Neutrophil (primary cell): ENCODE measurements around the gene GPRIN3.

ENCODE experiments used
- H3K27ac ChIP-seq: fragments of 200-600 bp; sonication (generic); 2 replicates; pipeline ENCODE4 v1.5.1; 2016; ENCODE audit warnings: mild to moderate bottlenecking, moderate library complexity
- H3K27me3 ChIP-seq: fragments of 200-600 bp; sonication (generic); 2 replicates; pipeline ENCODE4 v1.6.0; 2016; ENCODE audit warnings: mild to moderate bottlenecking
- H3K36me3 ChIP-seq: fragments of 200-600 bp; sonication (generic); 2 replicates; pipeline ENCODE4 v1.5.1; 2017
- H3K4me1 ChIP-seq, 2 experiments: fragments of 200-600 bp in 1 of 2; sonication (generic) in 1 of 2; 1 replicate in 1 of 2; 2 replicates in 1 of 2; pipeline versions ENCODE4 v1.5.1 to v1.6.1; 2013 to 2016; ENCODE audit warnings: low read depth in 1 of 2, low read length in 1 of 2, mild to moderate bottlenecking in 1 of 2, moderate library complexity in 1 of 2; ENCODE audit not compliant: control insufficient read depth in 1 of 2, insufficient read depth in 1 of 2
- H3K4me3 ChIP-seq, 2 experiments: fragments of 200-600 bp in 1 of 2; sonication (generic) in 1 of 2; 1 replicate in 1 of 2; 2 replicates in 1 of 2; pipeline ENCODE4 v1.5.1; 2013 to 2016; ENCODE audit warnings: low read depth in 1 of 2, low read length in 1 of 2, mild to moderate bottlenecking in 1 of 2, moderate library complexity in 1 of 2
- H3K9me3 ChIP-seq: fragments of 200-600 bp; sonication (generic); 2 replicates; pipeline ENCODE4 v1.5.1; 2016
- CTCF ChIP-seq: fragments of 200-600 bp; sonication (generic); IDR thresholded peaks from 2 replicates; pipeline ENCODE4 v1.5.1; 2016; ENCODE audit warnings: antibody characterized with exemption

Gene GPRIN3

GRCh38 chr4:89307446-89308160 is at the start of gene GPRIN3:
GPRIN3 (minus strand) TSS chr4:89307800; CDS start chr4:89250110, 57,690 bp downstream.
- Histone ChIP-seq H3K4me1 (peaks cover 8 to 24% of the 10 kb centered on the region in 2 experiments), H3K27me3 (peaks cover 42% of the 10 kb centered on the region), H3K27ac (no peak within 1 kb of the TSS), H3K36me3 (no peaks in the 10 kb centered on the region), H3K9me3 (no peaks in the 10 kb centered on the region), H3K4me3 (peak within 1 kb of the TSS; percentile 65 to 68)
- TF ChIP-seq CTCF, result no peak

GRCh38 chr4:89357340-89357739 is 49.7 kb upstream of the GPRIN3 start:
- no peak for TF ChIP-seq CTCF
- Histone ChIP-seq H3K27ac (no peak overlapping the region), H3K4me1 (no peaks in the 10 kb centered on the region), H3K4me3 (no peak overlapping the region), H3K36me3 (no peaks in the 10 kb centered on the region), H3K9me3 (no peaks in the 10 kb centered on the region), H3K27me3 (no peaks in the 10 kb centered on the region)

GRCh38 chr4:89356086-89356485 is 48.5 kb upstream of the GPRIN3 start:
- H3K4me1 ChIP-seq, result no peaks in the 10 kb centered on the region
- no peak for TF ChIP-seq CTCF
- H3K4me3 ChIP-seq, result no peak overlapping the region
- H3K27ac ChIP-seq, result no peak overlapping the region
- no peaks in the 10 kb centered on the region for H3K36me3 ChIP-seq
- no peaks in the 10 kb centered on the region for H3K27me3 ChIP-seq
- no peaks in the 10 kb centered on the region for H3K9me3 ChIP-seq

- no peaks in the 10 kb centered on the region for H3K36me3 ChIP-seq
- no peak for TF ChIP-seq CTCF
- no peak overlapping the region for H3K27ac ChIP-seq
- no peaks in the 10 kb centered on the region for H3K4me1 ChIP-seq
- H3K27me3 ChIP-seq, result no peaks in the 10 kb centered on the region
- no peaks in the 10 kb centered on the region for H3K9me3 ChIP-seq
- H3K4me3 ChIP-seq, result no peak overlapping the region
Measured at GRCh38 chr4:89353514-89353913, 45.9 kb upstream of the GPRIN3 start.

- Histone ChIP-seq H3K36me3 (no peaks in the 10 kb centered on the region), H3K27ac (no peak overlapping the region), H3K27me3 (no peaks in the 10 kb centered on the region), H3K4me1 (no peaks in the 10 kb centered on the region), H3K9me3 (no peaks in the 10 kb centered on the region), H3K4me3 (no peak overlapping the region)
- TF ChIP-seq CTCF, result no peak
Measured at GRCh38 chr4:89352541-89352940, 44.9 kb upstream of the GPRIN3 start.
